Fibroblast of pulmonary artery (primary cell): Measurements from ENCODE around the gene LDLRAD4.

Experiments used
- DNase-seq: peaks from one replicate; pipeline ENCODE4 v3.0.0-alpha.2; 2010; ENCODE audit warnings: low read depth
- H3K4me3 ChIP-seq: replicated peaks from 2 replicates; pipeline ENCODE4 v1.5.1; 2011; ENCODE audit warnings: low read depth, mild to moderate bottlenecking, control low read depth, low read length, moderate library complexity
- TF ChIP-seq, protein P1 (sequence below): IDR thresholded peaks from 2 replicates; pipeline ENCODE4 v1.5.1; 2011; ENCODE audit warnings: mild to moderate bottlenecking, control low read depth, low read length, inconsistent platforms; ENCODE audit errors: missing control alignments

Gene LDLRAD4

DNA sequence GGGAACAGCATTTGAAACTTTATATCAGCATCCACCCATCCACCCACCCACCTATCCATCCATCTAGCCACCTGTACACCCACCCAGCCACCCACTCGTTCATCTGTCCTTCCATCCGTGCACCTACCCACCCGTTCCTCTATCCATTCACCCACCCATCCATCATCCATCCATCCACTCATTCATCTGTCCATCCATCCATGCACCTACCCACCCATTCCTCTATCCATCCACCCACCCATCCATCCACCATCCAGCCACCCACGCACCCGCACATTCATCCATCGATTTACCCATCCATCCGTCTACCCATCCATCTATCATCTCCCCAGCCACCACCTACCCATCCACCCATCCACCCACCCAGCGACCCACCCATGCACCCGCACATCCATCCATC lies 24.8 kb downstream of the LDLRAD4 start:
- no peak overlapping the region for H3K4me3 ChIP-seq
- no peak for DNase-seq
- TF ChIP-seq, protein P1, sequence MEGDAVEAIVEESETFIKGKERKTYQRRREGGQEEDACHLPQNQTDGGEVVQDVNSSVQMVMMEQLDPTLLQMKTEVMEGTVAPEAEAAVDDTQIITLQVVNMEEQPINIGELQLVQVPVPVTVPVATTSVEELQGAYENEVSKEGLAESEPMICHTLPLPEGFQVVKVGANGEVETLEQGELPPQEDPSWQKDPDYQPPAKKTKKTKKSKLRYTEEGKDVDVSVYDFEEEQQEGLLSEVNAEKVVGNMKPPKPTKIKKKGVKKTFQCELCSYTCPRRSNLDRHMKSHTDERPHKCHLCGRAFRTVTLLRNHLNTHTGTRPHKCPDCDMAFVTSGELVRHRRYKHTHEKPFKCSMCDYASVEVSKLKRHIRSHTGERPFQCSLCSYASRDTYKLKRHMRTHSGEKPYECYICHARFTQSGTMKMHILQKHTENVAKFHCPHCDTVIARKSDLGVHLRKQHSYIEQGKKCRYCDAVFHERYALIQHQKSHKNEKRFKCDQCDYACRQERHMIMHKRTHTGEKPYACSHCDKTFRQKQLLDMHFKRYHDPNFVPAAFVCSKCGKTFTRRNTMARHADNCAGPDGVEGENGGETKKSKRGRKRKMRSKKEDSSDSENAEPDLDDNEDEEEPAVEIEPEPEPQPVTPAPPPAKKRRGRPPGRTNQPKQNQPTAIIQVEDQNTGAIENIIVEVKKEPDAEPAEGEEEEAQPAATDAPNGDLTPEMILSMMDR, result no peak

DNA sequence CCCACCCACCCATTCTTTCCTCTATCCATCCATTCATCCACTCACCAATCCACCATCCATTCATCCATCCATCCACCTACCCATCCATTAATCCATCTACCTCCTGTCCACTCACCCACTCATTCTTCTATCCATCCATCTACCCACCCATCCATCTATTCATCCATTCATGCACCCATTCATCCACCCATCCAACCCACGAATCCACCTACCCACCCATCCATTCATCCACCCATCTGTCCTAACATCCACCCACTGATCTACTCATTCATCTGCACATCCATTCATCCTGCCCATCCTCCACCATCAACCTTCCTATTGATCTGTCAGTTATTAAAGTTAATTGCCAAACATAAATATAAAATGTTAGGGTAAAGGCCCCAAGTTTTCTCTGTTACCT lies 25.6 kb downstream of the LDLRAD4 start:
- no peak overlapping the region for H3K4me3 ChIP-seq
- DNase-seq, result no peak
- TF ChIP-seq, protein P1, result no peak

DNA sequence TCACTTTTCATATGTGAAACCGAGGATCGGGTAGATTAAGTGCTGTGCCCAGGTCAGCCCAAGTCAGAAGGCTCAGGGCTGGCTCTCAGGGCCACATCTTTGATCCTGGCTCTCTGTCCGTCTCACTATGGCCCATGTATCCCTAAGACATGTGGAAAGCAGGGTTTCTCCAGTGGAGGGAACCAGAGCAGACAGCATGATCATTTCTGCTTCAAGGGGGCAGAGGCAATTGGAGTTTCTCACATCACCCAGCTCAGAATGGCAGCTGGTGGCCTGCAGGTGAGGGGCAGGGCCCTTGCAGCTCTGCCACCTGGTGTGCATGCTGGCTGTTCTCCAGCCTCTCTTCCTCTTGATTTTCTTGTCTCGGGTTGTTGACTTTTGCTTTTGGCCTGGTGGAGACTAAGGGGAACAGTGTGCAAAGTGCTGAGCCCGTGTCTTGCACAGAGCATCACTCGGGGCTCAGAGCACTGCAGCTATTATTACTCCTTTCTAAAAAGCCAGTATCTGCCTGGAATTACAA lies 27.0 kb downstream of the LDLRAD4 start:
- no peak for DNase-seq
- TF ChIP-seq, protein P1, result no peak
- H3K4me3 ChIP-seq, result no peak overlapping the region

DNA sequence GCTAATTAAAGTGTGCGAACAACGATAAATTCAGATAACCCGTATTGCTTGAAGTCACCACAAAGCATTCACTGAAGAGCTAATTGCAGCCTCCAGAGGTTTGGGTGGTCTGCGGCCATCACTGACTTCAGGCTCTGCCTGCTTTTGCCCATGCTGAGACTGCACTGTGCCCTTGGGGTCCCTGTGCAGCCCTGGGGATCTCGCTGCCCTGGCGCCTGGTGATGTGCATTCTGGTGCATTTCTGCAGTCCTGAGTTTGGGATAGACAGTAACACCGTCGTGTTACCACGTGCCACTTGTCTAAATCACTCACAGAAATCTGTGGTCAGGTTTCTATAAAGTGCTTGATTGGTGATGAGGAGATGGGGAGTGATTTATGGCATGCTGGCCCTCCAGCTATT lies 27.6 kb downstream of the LDLRAD4 start:
- H3K4me3 ChIP-seq, result no peak overlapping the region
- no peak for DNase-seq

DNA sequence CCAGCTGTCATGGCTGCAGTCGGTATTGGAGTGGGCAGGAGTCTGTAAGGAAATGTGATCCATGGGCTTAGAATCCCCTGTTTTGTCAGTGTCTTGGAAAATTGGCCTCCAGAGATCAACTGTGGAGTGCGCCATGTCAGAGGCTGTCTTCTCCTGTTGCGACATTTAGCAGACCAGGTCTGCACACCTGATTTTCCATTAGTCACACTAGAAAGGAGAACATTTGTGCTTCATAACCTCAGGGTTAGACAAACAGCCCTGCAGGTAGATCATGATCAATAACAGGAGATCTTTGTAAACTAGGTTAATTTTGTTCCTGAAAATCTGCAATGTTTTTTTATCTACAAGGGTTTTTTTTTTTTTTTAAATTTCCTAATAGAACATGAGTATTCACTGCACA lies 28.0 kb downstream of the LDLRAD4 start:
- TF ChIP-seq, protein P1, result no peak
- no peak for DNase-seq
- H3K4me3 ChIP-seq, result no peak overlapping the region

More for the DNA sequence above, 27.6 kb downstream of the LDLRAD4 start:
- TF ChIP-seq, protein P1, result no peak

DNA sequence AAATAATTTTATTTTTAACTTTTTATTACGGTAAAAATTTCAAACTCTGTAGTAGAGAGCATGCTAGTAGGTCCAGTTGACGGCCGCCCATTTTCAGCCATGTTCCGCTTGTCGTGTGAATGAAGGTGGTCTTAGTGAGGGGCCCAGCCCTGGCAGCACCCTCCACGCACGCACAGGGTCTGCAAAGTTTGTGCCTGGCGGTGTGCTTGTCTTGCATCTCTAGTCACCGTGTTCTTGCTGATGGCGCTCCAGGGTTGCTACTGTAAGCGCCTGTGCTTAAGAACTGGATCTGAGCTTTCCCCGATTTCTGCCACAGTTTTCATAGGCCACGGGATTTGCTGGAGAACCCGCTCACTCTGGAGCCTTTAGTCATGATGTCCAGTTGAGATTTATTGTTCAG lies 28.9 kb downstream of the LDLRAD4 start:
- no peak for DNase-seq
- TF ChIP-seq, protein P1, result no peak
- H3K4me3 ChIP-seq, result no peak overlapping the region

DNA sequence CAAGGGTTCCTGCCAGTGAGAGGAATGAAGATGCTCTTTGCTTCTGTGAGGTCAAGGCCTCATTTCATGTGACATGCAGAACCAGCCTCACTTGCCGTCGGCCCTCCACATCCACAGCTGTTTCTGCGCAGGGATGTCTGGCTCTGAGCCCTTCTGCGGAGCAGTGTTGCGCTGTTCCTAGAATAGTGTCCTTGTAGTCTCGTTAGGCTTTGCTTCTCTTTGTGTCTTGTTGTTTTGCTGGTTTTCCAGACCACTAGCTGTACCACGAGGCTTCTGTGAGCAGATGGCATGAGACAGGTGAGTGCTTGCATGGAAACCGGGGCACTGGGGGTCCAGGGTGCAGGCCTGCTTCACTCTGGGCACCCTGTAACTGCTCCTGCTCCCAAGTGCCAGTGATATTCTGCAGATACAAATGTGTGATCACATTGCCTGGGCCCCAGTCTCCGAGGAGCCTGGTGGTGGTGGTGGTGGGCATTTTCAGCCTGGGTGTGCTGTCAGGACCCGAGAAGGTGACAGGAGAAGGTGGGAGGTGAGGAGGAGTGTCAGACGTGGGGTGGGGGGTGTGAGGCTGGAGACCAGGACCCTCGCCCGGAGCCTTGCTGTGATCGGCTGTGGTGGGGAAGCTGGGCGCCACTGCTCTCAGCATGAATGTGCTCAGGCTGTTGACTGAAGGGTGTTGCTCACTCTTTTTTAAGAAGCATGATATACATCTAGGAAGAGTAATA lies 34.3 kb downstream of the LDLRAD4 start:
- TF ChIP-seq, protein P1, result no peak
- no peak overlapping the region for H3K4me3 ChIP-seq
- DNase-seq, result no peak
